NOMO-1 treated with dmso at 0.1 percent for 144 hours (cell line): Measurements from ENCODE around the gene NHS.

Experiments used
- DNase-seq: peaks from one replicate; lab custom pipeline; 2025; ENCODE audit not compliant: unreplicated experiment; lab: John Stamatoyannopoulos, UW

Gene NHS

GRCh38 chrX:17581641-17582040 is 206.6 kb downstream of the NHS start:
- DNase-seq, result no peak

- DNase-seq, result no peak
These were observed 209.3 kb downstream of the NHS start for GRCh38 chrX:17584248-17584681.

DNA sequence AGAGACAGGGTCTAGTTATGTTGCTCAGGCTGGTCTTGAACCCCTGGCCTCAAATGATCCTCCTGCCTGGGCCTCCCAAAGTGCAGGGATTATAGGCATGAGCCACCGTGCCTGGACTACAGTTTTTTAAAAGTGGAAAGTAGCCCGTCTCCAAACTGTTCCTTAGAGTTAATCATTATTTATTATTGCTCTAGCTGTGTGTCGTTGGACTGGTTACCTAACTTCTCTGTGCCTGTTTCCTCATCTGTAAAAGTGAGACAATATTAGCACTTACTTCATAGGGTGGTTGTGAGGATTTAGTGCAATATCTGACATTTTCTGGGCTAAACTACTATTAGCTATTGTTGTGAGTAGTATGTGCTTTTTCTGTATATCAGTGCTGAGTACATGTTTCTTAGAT is 210.0 kb downstream of the NHS start:
- no peak for DNase-seq

GRCh38 chrX:17587366-17587765 is 212.4 kb downstream of the NHS start:
- no peak for DNase-seq

- no peak for DNase-seq
These were observed 213.3 kb downstream of the NHS start for GRCh38 chrX:17588303-17588702.

GRCh38 chrX:17590892-17591740 is 216.1 kb downstream of the NHS start:
- DNase-seq, result peak; percentile 47

DNA sequence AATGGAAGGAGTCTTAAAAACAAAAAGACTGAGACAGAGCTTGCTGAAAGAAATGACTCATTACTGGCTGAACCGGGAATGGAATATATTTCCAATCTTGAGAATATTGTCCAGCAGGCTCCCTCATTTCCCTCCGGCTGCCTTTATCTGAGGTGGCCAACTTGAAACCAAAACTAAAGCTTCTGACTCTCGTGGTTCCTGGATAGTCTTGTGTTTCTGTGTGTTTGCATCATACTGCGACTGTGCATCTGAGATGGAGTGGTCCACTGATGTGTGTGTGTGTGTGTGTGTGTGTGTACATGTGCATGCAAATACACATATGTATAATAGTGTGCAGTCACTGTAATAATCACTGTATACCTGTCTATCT is 216.7 kb downstream of the NHS start:
- no peak for DNase-seq

- DNase-seq, result no peak
These were observed 217.1 kb downstream of the NHS start for GRCh38 chrX:17592117-17592516.

DNA sequence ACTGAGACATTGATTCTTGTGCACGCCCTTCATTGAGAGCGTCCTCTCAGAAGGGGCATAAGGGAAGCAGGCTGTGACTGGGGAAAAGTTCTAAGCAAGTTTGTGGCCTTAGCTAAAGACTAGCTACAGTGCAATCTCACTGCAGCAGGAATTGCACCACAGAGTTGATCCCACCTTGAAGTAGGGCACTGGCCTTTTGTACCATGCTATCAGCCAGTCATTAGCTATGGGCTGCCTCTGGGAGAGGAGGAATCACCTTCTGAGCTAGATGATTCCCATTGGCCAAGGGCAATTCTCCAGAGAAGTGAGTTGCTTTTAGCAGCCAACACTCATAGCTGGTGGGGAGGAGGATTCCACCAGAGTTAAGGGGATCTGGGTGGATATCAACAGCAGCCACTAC is 219.7 kb downstream of the NHS start:
- DNase-seq, result no peak

GRCh38 chrX:17595456-17596035 is 220.5 kb downstream of the NHS start:
- no peak for DNase-seq

- no peak for DNase-seq
These were observed 221.1 kb downstream of the NHS start for GRCh38 chrX:17596061-17596460.

DNA sequence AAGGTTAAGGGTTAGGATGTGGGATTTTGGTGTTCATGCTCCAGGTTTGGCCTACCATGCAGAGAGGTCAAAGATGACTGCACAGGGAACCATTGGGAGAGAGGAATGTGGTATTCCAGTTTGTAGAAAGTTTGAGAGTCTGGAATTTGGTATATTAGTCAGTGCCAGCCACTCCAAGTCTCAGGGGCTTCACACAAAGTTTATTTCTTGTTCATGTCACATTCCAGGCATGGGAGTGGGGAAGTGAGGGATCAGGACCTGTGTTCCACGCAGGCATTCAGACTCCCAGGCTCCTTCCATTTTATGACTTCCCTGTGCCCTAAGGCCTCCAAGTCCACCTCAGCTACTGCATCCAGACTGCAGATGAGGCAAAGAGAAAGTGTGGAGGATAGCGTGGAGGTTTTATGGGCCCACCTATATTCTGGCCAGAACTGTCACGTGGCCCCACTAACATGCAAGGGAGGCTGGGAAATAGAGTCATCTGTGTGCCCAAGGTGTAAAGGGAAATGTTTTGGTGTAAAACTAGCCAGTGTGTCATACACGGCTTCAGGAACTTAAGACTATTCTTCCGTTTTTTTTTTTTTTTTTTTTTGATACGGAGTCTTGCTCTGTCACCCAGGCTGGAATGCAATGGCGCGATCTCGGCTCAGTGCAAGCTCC is 221.7 kb downstream of the NHS start:
- DNase-seq, result no peak

DNA sequence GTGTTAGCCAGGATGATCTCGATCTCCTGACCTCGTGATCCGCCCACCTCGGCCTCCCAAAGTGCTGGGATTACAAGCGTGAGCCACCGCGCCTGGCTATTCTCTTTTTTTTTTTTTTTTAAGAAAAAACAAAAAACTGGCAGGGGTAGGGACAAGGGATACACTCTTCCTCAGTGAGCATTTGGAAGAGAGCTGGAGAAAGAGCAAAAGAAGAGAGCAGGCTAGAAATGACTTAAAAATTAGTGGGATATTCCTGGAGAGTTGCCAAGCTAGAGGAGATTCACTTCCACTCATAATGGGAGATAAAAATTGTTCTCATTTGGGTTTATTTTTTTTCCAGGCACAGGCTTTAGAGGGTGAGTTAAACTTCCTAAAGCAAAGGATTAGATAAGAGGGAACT is 222.3 kb downstream of the NHS start:
- no peak for DNase-seq

DNA sequence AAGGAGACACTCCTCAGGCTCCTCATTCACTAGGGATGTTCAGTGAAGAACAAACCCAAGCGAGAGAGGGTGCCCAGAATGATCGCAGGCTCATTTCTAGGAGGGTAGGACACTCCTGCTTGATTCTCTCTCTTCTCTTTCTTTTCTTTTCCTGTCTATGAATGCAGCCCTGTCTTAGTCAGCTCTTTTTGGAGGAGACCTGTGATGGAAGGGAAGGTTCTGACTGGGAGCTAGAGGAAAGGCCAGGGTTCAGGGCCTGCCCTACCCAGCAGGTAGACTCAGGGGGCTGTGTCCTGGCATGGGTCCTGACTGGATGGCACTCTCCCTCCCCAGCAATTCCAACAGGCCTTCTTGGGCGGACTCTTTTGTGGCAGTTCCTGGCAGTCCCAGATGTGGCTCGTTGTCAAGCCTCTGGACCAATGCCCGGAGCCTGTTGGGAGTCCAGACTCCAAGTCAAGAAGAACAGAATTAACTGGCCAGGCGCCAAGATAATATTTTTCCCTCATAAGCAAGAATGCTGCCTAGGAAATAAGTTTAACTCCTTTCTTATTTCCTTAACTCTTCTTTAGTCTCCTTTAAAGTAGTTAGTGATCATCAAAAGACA is 222.9 kb downstream of the NHS start:
- DNase-seq, result no peak

- no peak for DNase-seq
These were observed 226.6 kb downstream of the NHS start for GRCh38 chrX:17601441-17602200.

- DNase-seq, result no peak
These were observed 227.2 kb downstream of the NHS start for GRCh38 chrX:17602245-17602644.

GRCh38 chrX:17603196-17603595 is 228.2 kb downstream of the NHS start:
- DNase-seq, result no peak

DNA sequence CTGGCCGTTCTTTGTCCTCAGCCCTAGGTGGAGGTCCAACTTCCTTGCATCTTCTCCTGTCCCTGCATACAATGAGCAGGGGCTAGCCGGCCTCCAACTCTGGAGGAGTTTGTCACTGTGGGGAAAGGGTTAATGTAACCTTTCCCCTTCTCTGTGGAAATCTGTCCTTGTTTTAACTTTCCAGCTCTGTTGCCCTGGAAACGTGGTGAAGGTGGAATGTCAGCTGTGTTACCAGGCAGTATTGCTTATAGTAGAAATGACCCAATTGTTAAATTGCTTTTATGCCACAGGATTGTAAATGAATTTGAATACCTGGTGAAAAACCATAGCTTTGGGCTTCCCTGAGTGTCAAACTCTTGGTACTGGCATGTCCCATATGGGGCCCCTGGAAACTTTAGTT is 230.7 kb downstream of the NHS start:
- DNase-seq, result no peak

DNA sequence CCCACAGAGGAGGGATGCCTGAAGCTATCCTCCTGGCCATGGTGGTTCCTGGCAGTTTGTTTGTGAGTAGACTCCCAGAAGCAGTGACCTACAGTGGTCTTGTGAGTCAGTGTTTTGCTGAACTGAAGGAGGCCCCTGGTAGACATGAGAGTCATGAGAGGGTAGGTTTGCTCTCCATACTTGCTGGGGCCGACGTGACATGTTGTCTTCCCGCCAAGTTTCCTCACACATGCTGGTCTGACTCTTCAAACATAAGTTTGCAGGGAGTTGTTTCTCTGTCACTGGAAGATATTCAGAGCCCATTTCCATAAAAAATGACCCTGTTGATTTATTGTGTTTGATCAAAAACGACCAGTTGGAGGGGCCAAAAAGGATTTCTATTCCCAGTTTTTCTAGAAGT is 231.2 kb downstream of the NHS start:
- no peak for DNase-seq

DNA sequence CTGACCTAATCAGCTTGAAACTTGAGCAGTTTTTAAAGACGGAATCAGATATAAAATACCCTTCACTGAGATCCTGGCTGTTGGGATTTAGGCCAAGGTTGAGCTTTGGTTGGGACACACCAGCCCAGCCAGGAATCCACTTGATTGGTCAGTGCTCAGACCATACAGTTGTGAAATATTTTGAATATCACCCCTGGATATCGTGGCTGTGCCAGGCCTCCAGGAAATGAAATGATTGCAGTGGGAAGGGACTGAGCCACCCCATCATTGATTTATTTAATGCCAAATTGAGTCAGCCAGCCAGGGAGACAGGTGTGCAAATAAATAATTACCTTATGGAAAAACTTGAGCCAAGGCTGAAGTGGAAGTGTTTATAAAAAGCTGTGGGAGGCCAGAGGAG is 233.9 kb downstream of the NHS start:
- no peak for DNase-seq

GRCh38 chrX:17610788-17611187 is 235.8 kb downstream of the NHS start:
- DNase-seq, result no peak
